Regular cardiac myocyte (primary cell): ENCODE data around the gene PPME1. TPM values are rescaled to one million over a fixed set of nuclear protein-coding genes. Genes with fewer than 3 reads are reported as not detected.

Experiments
- total RNA-seq: library from RNA; depleted of rRNA; stranded (reverse); fragments of >200 nt; gene quantifications from 2 replicates; pipeline ENCODE4 v1.2.3, GENCODE V29; 2014

Gene PPME1, protein sequence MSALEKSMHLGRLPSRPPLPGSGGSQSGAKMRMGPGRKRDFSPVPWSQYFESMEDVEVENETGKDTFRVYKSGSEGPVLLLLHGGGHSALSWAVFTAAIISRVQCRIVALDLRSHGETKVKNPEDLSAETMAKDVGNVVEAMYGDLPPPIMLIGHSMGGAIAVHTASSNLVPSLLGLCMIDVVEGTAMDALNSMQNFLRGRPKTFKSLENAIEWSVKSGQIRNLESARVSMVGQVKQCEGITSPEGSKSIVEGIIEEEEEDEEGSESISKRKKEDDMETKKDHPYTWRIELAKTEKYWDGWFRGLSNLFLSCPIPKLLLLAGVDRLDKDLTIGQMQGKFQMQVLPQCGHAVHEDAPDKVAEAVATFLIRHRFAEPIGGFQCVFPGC
- 36.4 and 44.3 TPM in 2 replicates for total RNA-seq

DNA sequence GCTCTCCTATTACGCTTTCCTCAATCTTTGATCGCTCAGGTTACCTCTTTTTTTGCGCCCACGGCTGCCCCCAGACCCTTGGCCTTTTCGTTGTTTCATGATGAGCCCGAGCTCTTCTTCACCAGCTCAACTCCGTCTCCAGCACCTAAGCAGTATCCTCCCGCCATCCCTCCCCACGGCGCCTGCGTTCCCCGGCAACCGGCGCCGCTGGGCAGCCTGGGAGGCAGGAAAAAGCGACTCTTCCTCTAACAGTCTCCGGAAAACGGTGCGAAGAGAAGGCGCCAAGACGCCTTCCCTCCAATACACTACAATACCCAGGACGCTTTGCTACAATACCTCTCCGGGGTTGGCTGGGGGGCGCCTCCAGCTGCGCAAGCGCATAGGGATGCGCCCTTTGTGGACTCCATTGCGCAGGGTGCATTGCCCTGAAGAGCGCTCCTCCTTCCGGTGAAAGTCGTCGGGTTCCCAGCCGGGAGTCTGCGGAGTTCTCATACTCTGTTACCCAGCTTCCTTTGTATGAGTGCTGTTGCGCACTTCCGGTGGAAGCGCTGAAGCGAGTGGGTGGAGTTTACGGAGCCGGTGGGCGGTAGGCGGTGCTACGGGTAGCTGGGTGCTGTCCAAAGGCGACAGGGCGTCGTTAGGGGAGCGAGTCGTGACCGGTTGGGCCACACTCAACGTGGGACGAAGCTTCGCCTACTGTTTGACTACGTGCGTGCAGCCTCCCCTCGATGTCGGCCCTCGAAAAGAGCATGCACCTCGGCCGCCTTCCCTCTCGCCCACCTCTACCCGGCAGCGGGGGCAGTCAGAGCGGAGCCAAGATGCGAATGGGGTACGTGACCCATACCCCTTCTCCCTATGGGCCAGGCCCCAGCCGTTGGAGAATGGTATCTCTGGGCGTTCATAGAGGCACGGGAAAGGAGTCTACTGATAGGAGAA, at the start of gene PPME1, which contains the start of gene C2CD3:
Gene PPME1 (plus strand): TSS at position 596 of the 936 bp plus-strand sequence. CDS start 133 bp downstream, at position 729.
Gene C2CD3 (minus strand): TSS at position 309 of the 936 bp plus-strand sequence. CDS start 210 bp downstream, at position 99.

Other genes with a start within 250 kb of the PPME1 start
- under 0.01 and 0.38 TPM in 2 replicates for gene DNAJB13, start 220.3 kb upstream of the PPME1 start, total RNA-seq
- 0.56 and 0.77 TPM in 2 replicates for gene UCP2, start 188.4 kb upstream of the PPME1 start, total RNA-seq
- 0.38 and 0.85 TPM in 2 replicates for gene UCP3, start 162.2 kb upstream of the PPME1 start, total RNA-seq
- 11.8 and 14.4 TPM in 2 replicates for gene C2CD3, start 287 bp upstream of the PPME1 start, total RNA-seq
- 13.4 and 47.9 TPM in 2 replicates for gene P4HA3, start 140.4 kb downstream of the PPME1 start, total RNA-seq
- 5.0 and 9.3 TPM in 2 replicates for gene PGM2L1, start 227.1 kb downstream of the PPME1 start, total RNA-seq